ENCODE data around the gene OR7D4.

Gene OR7D4

GRCh38 chr19:9161427-9161826 lies 58.0 kb downstream of the OR7D4 start:
- no peaks in the 10 kb centered on the region for H3K27me3 ChIP-seq (ENCODE audit: insufficient read depth, poor library complexity, severe bottlenecking)
- no peak overlapping the region for H3K27ac ChIP-seq (replicated peaks)
- no peak for DNase-seq (ENCODE audit: low read depth in 1 of 2, low spot score in 1 of 2)
- no peak overlapping the region for H3K4me3 ChIP-seq (replicated peaks; ENCODE audit: insufficient read depth, low read length)
- TF ChIP-seq POLR2AphosphoS5 (IDR thresholded peaks at IDR 0.05; ENCODE audit: low read depth) = no peak
- no peak for TF ChIP-seq CTCF (IDR thresholded peaks at IDR 0.05; ENCODE audit: insufficient read depth, low read length)
- no peak for TF ChIP-seq SPI1 (IDR thresholded peaks at IDR 0.05; ENCODE audit: borderline replicate concordance, low read depth)
- TF ChIP-seq REST (IDR thresholded peaks at IDR 0.05; ENCODE audit: insufficient replicate concordance, low read depth) = no peak
- no peak for TF ChIP-seq GABPA (IDR thresholded peaks at IDR 0.05; ENCODE audit: low read depth)
